GM20431 (cell line): Measurements from ENCODE around the gene OR5AP2.
"Not testable (repeated sequence)": the region's sequence is repeated elsewhere in the genome, so short reads cannot be mapped to it uniquely, and the experiment has no call there.

ENCODE experiments used
- in situ Hi-C: fragments of 300-500 bp; cut with MseI, MboI; formaldehyde crosslinking; loops from one replicate; pipeline ENCODE4 v1.15.0; 2020; ENCODE audit warnings: low sequenced_read_pairs; ENCODE audit not compliant: unreplicated experiment

The OR5AP2 gene

GRCh38 chr11:56642339-56642738 lies at the start of gene OR5AP2:
TSS of gene OR5AP2 (minus strand) at chr11:56642439. CDS start at chr11:56642439, 0 bp downstream.
- in situ Hi-C loops, result no loop called here

GRCh38 chr11:56691179-56691578 lies 48.9 kb upstream of the OR5AP2 start:
- in situ Hi-C loops, result not testable (repeated sequence)

- in situ Hi-C loops, result no loop called here
Observed at GRCh38 chr11:56688554-56689100, 46.4 kb upstream of the OR5AP2 start.

- in situ Hi-C loops, result no loop called here
Observed at GRCh38 chr11:56670984-56671383, 28.7 kb upstream of the OR5AP2 start.

GRCh38 chr11:56663386-56663785 lies 21.1 kb upstream of the OR5AP2 start, which contains the start of gene OR5AR1:
TSS of gene OR5AR1 (plus strand) at chr11:56663686. CDS start at chr11:56663686, 0 bp downstream.
- in situ Hi-C loops, result no loop called here

- in situ Hi-C loops, result no loop called here
Observed at GRCh38 chr11:56659755-56660154, 17.5 kb upstream of the OR5AP2 start.

GRCh38 chr11:56637500-56637899 lies 4.7 kb downstream of the OR5AP2 start:
- in situ Hi-C loops, result no loop called here

- in situ Hi-C loops, result no loop called here
Observed at GRCh38 chr11:56636861-56637260, 5.4 kb downstream of the OR5AP2 start.

- in situ Hi-C loops, result no loop called here
Observed at GRCh38 chr11:56632329-56632728, 9.9 kb downstream of the OR5AP2 start.

- in situ Hi-C loops, result no loop called here
Observed at GRCh38 chr11:56625946-56626345, 16.3 kb downstream of the OR5AP2 start.

- in situ Hi-C loops, result no loop called here
Observed at GRCh38 chr11:56624661-56625110, 17.6 kb downstream of the OR5AP2 start.

- in situ Hi-C loops, result no loop called here
Observed at GRCh38 chr11:56611174-56611573, 31.1 kb downstream of the OR5AP2 start.

GRCh38 chr11:56592088-56592717 lies 50.0 kb downstream of the OR5AP2 start:
- in situ Hi-C loops, result not testable (repeated sequence)
